Measurements from ENCODE around the gene LRRC42. TPM values are rescaled to one million over a fixed set of nuclear protein-coding genes. Genes with fewer than 3 reads are reported as not detected.

LRRC42 gene
- total and polyA plus RNA-seq, 10 of the 15 experiments (the other 5 are each of a cell fraction or from before 2014, with no cell fraction given) = 11.0 to 34.4 (median 23.0) TPM

DNA sequence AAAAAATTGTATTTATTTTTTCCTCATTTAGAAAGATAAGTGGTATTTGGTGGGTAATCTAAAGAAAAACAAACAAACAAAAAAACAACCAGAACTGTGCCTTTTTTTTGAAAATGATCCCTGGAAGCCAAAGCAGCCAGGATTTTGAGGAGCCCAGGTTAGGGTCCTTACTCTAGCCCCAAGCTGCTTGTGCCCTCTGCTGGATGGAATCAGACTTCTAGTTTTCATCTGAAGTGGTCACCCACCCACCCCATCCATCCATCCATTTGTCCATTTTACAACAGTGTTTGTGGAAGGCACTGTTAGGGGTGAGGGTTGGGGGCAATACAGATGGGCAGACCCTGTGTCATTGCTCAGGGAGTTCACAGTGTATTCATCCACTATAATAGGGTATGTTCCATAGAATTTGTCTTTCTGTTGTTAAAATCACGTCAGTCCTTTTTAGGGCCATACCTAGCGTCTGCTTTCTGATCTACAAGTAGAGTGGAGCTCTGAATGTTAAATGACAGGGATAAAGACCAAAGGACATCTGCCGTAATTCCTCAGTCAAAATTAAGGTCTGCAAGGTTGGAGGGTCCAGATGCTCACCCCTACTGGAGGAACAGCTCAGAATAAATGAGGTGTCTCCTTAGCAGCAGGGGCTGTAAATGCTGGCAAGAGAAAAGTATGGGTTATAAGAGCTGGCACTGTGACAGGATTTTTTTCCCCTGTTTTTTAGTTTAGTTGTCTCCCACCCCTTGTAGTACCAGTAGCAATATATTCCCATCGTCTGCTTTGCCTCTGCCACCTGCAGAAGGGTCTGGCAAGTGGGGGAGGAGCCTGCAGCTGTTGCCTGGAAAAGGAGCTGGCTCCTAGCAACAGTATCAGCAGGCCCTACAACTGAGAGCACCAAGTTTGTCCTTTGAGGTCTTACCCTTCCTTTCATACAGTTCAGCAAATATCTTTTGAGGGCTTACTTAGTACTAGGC lies 3.2 kb downstream of the LRRC42 start:
- Histone ChIP-seq H4K20me1 (ENCODE audit: control insufficient read depth, insufficient read depth) (no peaks in the 10 kb centered on the region), H3K27ac (ENCODE audit: control insufficient read depth, insufficient read depth) (no peak overlapping the region), H3K9me3 (replicated peaks; ENCODE audit: control insufficient read depth, insufficient read depth, low read length) (no peaks in the 10 kb centered on the region), H2AFZ (ENCODE audit: control insufficient read depth, low read depth, low read length) (no peak overlapping the region), H3K36me3 (ENCODE audit: control insufficient read depth in 2 of 2, insufficient read depth in 2 of 2, low read length in 1 of 2) (peaks cover 4% of the 10 kb centered on the region in 2 experiments; a peak in 3 of 4 replicates), H3K4me2 (ENCODE audit: control insufficient read depth, insufficient read depth) (no peak overlapping the region), H3K9ac (ENCODE audit: control insufficient read depth, insufficient read depth, low read length) (no peak overlapping the region), H3K4me3 (no peak overlapping the region), H3K27me3 (replicated peaks in 1 of 2; ENCODE audit: control insufficient read depth in 2 of 2, insufficient read depth in 2 of 2, low read length in 1 of 2) (no peaks in the 10 kb centered on the region), H3K79me2 (ENCODE audit: control insufficient read depth, insufficient read depth, low read length) (peaks cover 34% of the 10 kb centered on the region), H3K4me1 (ENCODE audit: control insufficient read depth, insufficient read depth, low read length) (0 out of 2 replicates have a peak, but pooled peaks cover 3% of the 10 kb centered on the region)
- BruUV-seq (replicated peaks) = TSS peak; percentile 45
- ChIA-PET POLR2A (interaction anchor here (0.6 to 1.3 kb wide), 4 partner anchors 73 to 1179 kb away, joined by 3 to 4 read pairs (median 4); no protein-coding TSS in a partner anchor), RAD21 (ENCODE audit: unreplicated experiment) (interaction anchor here (1.0 to 9.4 kb wide), 5 partner anchors 9 to 104 kb away, joined by 3 to 73 read pairs (median 19); partner anchors contain the start of gene TMEM59), SMC1A (ENCODE audit: uncharacterized antibody, unreplicated experiment) (interaction anchor here (1.0 to 7.6 kb wide), 13 partner anchors 10 to 132 kb away, joined by 3 to 95 read pairs (median 9); no protein-coding TSS in a partner anchor), CTCF (interaction anchor here (0.6 to 11.1 kb wide), 16 partner anchors 7 to 390 kb away, joined by 3 to 200 read pairs (median 6); partner anchors contain the start of genes TCEANC2, TMEM59 and YIPF1)
- ATAC-seq (no peak), FAIRE-seq (no peak), DNase-seq (ENCODE audit: low read depth, low spot score) (no peak)
- 96% methylated on average over 4 of the region's 4 CpGs for WGBS (ENCODE audit: insufficient coverage, insufficient replicate concordance, low lambda C conversion rate, missing lambda C conversion rate)
- in situ Hi-C loops (cut with MboI) (no loop called here), intact Hi-C loops (cut with micrococcal nuclease; ENCODE audit: unreplicated experiment) (loop anchor here (1.0 kb wide), 2 partner anchors 71 to 88 kb away; no protein-coding TSS in a partner anchor)
- TF ChIP-seq, protein P1, sequence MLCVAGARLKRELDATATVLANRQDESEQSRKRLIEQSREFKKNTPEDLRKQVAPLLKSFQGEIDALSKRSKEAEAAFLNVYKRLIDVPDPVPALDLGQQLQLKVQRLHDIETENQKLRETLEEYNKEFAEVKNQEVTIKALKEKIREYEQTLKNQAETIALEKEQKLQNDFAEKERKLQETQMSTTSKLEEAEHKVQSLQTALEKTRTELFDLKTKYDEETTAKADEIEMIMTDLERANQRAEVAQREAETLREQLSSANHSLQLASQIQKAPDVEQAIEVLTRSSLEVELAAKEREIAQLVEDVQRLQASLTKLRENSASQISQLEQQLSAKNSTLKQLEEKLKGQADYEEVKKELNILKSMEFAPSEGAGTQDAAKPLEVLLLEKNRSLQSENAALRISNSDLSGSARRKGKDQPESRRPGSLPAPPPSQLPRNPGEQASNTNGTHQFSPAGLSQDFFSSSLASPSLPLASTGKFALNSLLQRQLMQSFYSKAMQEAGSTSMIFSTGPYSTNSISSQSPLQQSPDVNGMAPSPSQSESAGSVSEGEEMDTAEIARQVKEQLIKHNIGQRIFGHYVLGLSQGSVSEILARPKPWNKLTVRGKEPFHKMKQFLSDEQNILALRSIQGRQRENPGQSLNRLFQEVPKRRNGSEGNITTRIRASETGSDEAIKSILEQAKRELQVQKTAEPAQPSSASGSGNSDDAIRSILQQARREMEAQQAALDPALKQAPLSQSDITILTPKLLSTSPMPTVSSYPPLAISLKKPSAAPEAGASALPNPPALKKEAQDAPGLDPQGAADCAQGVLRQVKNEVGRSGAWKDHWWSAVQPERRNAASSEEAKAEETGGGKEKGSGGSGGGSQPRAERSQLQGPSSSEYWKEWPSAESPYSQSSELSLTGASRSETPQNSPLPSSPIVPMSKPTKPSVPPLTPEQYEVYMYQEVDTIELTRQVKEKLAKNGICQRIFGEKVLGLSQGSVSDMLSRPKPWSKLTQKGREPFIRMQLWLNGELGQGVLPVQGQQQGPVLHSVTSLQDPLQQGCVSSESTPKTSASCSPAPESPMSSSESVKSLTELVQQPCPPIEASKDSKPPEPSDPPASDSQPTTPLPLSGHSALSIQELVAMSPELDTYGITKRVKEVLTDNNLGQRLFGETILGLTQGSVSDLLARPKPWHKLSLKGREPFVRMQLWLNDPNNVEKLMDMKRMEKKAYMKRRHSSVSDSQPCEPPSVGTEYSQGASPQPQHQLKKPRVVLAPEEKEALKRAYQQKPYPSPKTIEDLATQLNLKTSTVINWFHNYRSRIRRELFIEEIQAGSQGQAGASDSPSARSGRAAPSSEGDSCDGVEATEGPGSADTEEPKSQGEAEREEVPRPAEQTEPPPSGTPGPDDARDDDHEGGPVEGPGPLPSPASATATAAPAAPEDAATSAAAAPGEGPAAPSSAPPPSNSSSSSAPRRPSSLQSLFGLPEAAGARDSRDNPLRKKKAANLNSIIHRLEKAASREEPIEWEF (IDR thresholded peaks at IDR 0.05; ENCODE audit: insufficient replicate concordance, low read depth, low read length) = no peak
- peak; percentile 45; the same call in 1 of the 2 replicates for TF ChIP-seq YY1 (IDR thresholded peaks at IDR 0.05; ENCODE audit: low read depth, low read length)
- TF ChIP-seq, protein P2, sequence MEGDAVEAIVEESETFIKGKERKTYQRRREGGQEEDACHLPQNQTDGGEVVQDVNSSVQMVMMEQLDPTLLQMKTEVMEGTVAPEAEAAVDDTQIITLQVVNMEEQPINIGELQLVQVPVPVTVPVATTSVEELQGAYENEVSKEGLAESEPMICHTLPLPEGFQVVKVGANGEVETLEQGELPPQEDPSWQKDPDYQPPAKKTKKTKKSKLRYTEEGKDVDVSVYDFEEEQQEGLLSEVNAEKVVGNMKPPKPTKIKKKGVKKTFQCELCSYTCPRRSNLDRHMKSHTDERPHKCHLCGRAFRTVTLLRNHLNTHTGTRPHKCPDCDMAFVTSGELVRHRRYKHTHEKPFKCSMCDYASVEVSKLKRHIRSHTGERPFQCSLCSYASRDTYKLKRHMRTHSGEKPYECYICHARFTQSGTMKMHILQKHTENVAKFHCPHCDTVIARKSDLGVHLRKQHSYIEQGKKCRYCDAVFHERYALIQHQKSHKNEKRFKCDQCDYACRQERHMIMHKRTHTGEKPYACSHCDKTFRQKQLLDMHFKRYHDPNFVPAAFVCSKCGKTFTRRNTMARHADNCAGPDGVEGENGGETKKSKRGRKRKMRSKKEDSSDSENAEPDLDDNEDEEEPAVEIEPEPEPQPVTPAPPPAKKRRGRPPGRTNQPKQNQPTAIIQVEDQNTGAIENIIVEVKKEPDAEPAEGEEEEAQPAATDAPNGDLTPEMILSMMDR (IDR thresholded peaks at IDR 0.05 in 2 of 3, conservative IDR thresholded peaks at IDR 0.05 in 1 of 3; ENCODE audit: control insufficient read depth in 2 of 3, extremely low read depth in 1 of 3, insufficient read depth in 1 of 3, low read depth in 3 of 3, low read length in 3 of 3) = peak; percentile 50 to 69 (median 62)
- peak; percentile 79 for TF ChIP-seq RAD21 (IDR thresholded peaks at IDR 0.05; ENCODE audit: insufficient read depth, low read depth, low read length)
- no peak for TF ChIP-seq POU2F2 (IDR thresholded peaks at IDR 0.05; ENCODE audit: borderline replicate concordance, low read depth, low read length)
- TF ChIP-seq, protein P3, sequence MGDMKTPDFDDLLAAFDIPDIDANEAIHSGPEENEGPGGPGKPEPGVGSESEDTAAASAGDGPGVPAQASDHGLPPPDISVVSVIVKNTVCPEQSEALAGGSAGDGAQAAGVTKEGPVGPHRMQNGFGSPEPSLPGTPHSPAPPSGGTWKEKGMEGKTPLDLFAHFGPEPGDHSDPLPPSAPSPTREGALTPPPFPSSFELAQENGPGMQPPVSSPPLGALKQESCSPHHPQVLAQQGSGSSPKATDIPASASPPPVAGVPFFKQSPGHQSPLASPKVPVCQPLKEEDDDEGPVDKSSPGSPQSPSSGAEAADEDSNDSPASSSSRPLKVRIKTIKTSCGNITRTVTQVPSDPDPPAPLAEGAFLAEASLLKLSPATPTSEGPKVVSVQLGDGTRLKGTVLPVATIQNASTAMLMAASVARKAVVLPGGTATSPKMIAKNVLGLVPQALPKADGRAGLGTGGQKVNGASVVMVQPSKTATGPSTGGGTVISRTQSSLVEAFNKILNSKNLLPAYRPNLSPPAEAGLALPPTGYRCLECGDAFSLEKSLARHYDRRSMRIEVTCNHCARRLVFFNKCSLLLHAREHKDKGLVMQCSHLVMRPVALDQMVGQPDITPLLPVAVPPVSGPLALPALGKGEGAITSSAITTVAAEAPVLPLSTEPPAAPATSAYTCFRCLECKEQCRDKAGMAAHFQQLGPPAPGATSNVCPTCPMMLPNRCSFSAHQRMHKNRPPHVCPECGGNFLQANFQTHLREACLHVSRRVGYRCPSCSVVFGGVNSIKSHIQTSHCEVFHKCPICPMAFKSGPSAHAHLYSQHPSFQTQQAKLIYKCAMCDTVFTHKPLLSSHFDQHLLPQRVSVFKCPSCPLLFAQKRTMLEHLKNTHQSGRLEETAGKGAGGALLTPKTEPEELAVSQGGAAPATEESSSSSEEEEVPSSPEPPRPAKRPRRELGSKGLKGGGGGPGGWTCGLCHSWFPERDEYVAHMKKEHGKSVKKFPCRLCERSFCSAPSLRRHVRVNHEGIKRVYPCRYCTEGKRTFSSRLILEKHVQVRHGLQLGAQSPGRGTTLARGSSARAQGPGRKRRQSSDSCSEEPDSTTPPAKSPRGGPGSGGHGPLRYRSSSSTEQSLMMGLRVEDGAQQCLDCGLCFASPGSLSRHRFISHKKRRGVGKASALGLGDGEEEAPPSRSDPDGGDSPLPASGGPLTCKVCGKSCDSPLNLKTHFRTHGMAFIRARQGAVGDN (IDR thresholded peaks at IDR 0.05) = no peak
- peak; percentile 64 for TF ChIP-seq SMC3 (IDR thresholded peaks at IDR 0.05; ENCODE audit: borderline replicate concordance, low read length)
